Measurements from ENCODE around the gene KIF21B. TPM values are rescaled to one million over a fixed set of nuclear protein-coding genes. Genes with fewer than 3 reads are reported as not detected.

The KIF21B gene
- total RNA-seq, 1 donor from 2014 or later = 2.0 TPM

- peak; percentile 78 to 80 for DNase-seq (ENCODE audit: low read depth in 2 of 2)
Measured at GRCh38 chr1:201042779-201043461, 19.4 kb upstream of the KIF21B start.

GRCh38 chr1:201041011-201041410 is 17.5 kb upstream of the KIF21B start:
- DNase-seq (ENCODE audit: low read depth in 2 of 2) = no peak

GRCh38 chr1:201039876-201040275 is 16.4 kb upstream of the KIF21B start:
- DNase-seq (ENCODE audit: low read depth in 2 of 2) = no peak

GRCh38 chr1:201039418-201039817 is 15.9 kb upstream of the KIF21B start:
- DNase-seq (ENCODE audit: low read depth in 2 of 2) = no peak

GRCh38 chr1:201038186-201038876 is 14.8 kb upstream of the KIF21B start:
- no peak for DNase-seq (ENCODE audit: low read depth in 2 of 2)

GRCh38 chr1:201036188-201036842 is 12.8 kb upstream of the KIF21B start:
- DNase-seq (ENCODE audit: low read depth in 2 of 2) = no peak

- no peak for DNase-seq (ENCODE audit: low read depth in 2 of 2)
Measured at GRCh38 chr1:201034671-201035070, 11.2 kb upstream of the KIF21B start.

- no peak for DNase-seq (ENCODE audit: low read depth in 2 of 2)
Measured at GRCh38 chr1:201032408-201032807, 8.9 kb upstream of the KIF21B start.

GRCh38 chr1:201028461-201028889 is 5.0 kb upstream of the KIF21B start:
- DNase-seq (ENCODE audit: low read depth in 2 of 2) = peak; percentile 83 to 85

GRCh38 chr1:201026836-201027235 is 3.3 kb upstream of the KIF21B start:
- peak in 1 of 2 donors; percentile 34 for DNase-seq (ENCODE audit: low read depth in 2 of 2)

- DNase-seq (ENCODE audit: low read depth in 2 of 2) = peak in 1 of 2 donors; percentile 17
Measured at GRCh38 chr1:201026234-201026633, 2.7 kb upstream of the KIF21B start.

- peak; percentile 50 to 78 for DNase-seq (ENCODE audit: low read depth in 2 of 2)
Measured at GRCh38 chr1:201025571-201026002, 2.1 kb upstream of the KIF21B start.

GRCh38 chr1:201024625-201024998 is 1.1 kb upstream of the KIF21B start:
- no peak for DNase-seq (ENCODE audit: low read depth in 2 of 2)

GRCh38 chr1:201023920-201024624 is 558 bp upstream of the KIF21B start:
- DNase-seq (ENCODE audit: low read depth in 2 of 2) = no peak

- peak; percentile 44 to 49 for DNase-seq (ENCODE audit: low read depth in 2 of 2)
Measured at GRCh38 chr1:201022820-201023516, 546 bp downstream of the KIF21B start.

GRCh38 chr1:201022493-201022819 is 1.1 kb downstream of the KIF21B start:
- no peak for DNase-seq (ENCODE audit: low read depth in 2 of 2)

- DNase-seq (ENCODE audit: low read depth in 2 of 2) = no peak
Measured at GRCh38 chr1:201021630-201022492, 1.7 kb downstream of the KIF21B start.

- DNase-seq (ENCODE audit: low read depth in 2 of 2) = peak; percentile 43 to 74
Measured at GRCh38 chr1:201020721-201021629, 2.5 kb downstream of the KIF21B start.

- no peak for DNase-seq (ENCODE audit: low read depth in 2 of 2)
Measured at GRCh38 chr1:201020040-201020591, 3.4 kb downstream of the KIF21B start.
